Keratinocyte (primary cell): ENCODE data around the gene NUP214. TPM values are rescaled to one million over a fixed set of nuclear protein-coding genes. Genes with fewer than 3 reads are reported as not detected.

Source experiments
- DNase-seq: peaks from one replicate; pipeline ENCODE4 v3.0.0-alpha.2; 2011; ENCODE audit warnings: low read depth, missing footprints, low spot score
- FAIRE-seq: peaks from 2 replicates; lab custom pipeline; 2011; peaks lifted over from hg19 to GRCh38; lab: Jason Lieb, UNC
- H2AFZ ChIP-seq: 2 replicates; pipeline ENCODE4 v1.6.0; 2012; ENCODE audit warnings: low read length, control low read depth, inconsistent platforms; ENCODE audit not compliant: control insufficient read depth
- H3K27ac ChIP-seq: 2 replicates; pipeline ENCODE4 v1.5.1; 2011; ENCODE audit warnings: low read length; ENCODE audit not compliant: control insufficient read depth, insufficient read depth
- H3K27me3 ChIP-seq: 3 replicates; pipeline ENCODE4 v1.6.0; 2011; ENCODE audit warnings: low read length; ENCODE audit not compliant: control insufficient read depth, insufficient read depth; ENCODE audit errors: extremely low read depth
- H3K36me3 ChIP-seq, 2 experiments: 2 replicates in 1 of 2; 3 replicates in 1 of 2; pipeline ENCODE4 v1.5.1; 2011; ENCODE audit warnings: low read length in 2 of 2, mild to moderate bottlenecking in 1 of 2; ENCODE audit not compliant: control insufficient read depth in 2 of 2, insufficient read depth in 2 of 2; ENCODE audit errors: extremely low read depth in 1 of 2
- H3K4me1 ChIP-seq: 3 replicates; pipeline ENCODE4 v1.5.1; 2011; ENCODE audit warnings: low read length; ENCODE audit not compliant: control insufficient read depth, insufficient read depth; ENCODE audit errors: extremely low read depth
- H3K4me2 ChIP-seq: 3 replicates; pipeline ENCODE4 v1.6.0; 2011; ENCODE audit warnings: low read depth, low read length; ENCODE audit not compliant: control insufficient read depth, insufficient read depth; ENCODE audit errors: extremely low read depth
- H3K4me3 ChIP-seq, 3 experiments: fragments of 200-600 bp in 1 of 3; sonication (generic) in 1 of 3; 2 replicates in 2 of 3; 3 replicates in 1 of 3; pipeline ENCODE4 v1.5.1; 2011 to 2016; ENCODE audit warnings: low read length in 3 of 3, mild to moderate bottlenecking in 3 of 3, control low read depth in 2 of 3, inconsistent platforms in 1 of 3, low read depth in 1 of 3, mixed read lengths in 1 of 3, mixed run types in 1 of 3, moderate library complexity in 1 of 3; ENCODE audit not compliant: control insufficient read depth in 2 of 3, insufficient read depth in 2 of 3; ENCODE audit errors: extremely low read depth in 1 of 3
- H3K79me2 ChIP-seq: 2 replicates; pipeline ENCODE4 v1.6.0; 2012; ENCODE audit warnings: low read length; ENCODE audit not compliant: control insufficient read depth, insufficient read depth
- H3K9ac ChIP-seq: 3 replicates; pipeline ENCODE4 v1.6.0; 2011; ENCODE audit warnings: low read length; ENCODE audit not compliant: control insufficient read depth, insufficient read depth; ENCODE audit errors: extremely low read depth
- H3K9me1 ChIP-seq: 3 replicates; pipeline ENCODE4 v1.6.0; 2011; ENCODE audit warnings: low read length; ENCODE audit not compliant: control insufficient read depth, insufficient read depth; ENCODE audit errors: extremely low read depth
- H3K9me3 ChIP-seq: 2 replicates; pipeline ENCODE4 v1.5.1; 2012; ENCODE audit warnings: low read depth, low read length; ENCODE audit not compliant: control insufficient read depth
- H4K20me1 ChIP-seq: 3 replicates; pipeline ENCODE4 v1.6.0; 2011; ENCODE audit warnings: low read length; ENCODE audit not compliant: control insufficient read depth, insufficient read depth; ENCODE audit errors: extremely low read depth
- CTCF ChIP-seq, 3 experiments: IDR thresholded peaks in 1 of 3; conservative IDR thresholded peaks in 1 of 3; optimal IDR thresholded peaks in 1 of 3; 2 replicates in 2 of 3; 3 replicates in 1 of 3; pipeline versions ENCODE3 to v1.5.1; 2011; ENCODE audit warnings: low read length in 3 of 3, mild to moderate bottlenecking in 3 of 3, moderate library complexity in 2 of 3, control low read depth in 1 of 3, inconsistent platforms in 1 of 3; ENCODE audit not compliant: insufficient read depth in 2 of 3; ENCODE audit errors: extremely low read depth in 1 of 3
- EZH2 ChIP-seq: IDR thresholded peaks from one replicate; pipeline ENCODE4 v1.6.1; 2012; ENCODE audit warnings: inconsistent platforms, mild to moderate bottlenecking, low read length, moderate library complexity
- dilution Hi-C: fragments of 300-500 bp; cut with MboI; formaldehyde crosslinking; loops from one replicate; pipeline ENCODE4 v1.7.0; 2020; ENCODE audit warnings: low sequenced_read_pairs; ENCODE audit not compliant: extremely low pct_ligation_motif_present
- polyA plus RNA-seq, 5 experiments: library from polyadenylated mRNA; depleted of rRNA in 3 of 5; stranded (reverse) in 3 of 5; stranded (forward) in 1 of 5; unstranded in 1 of 5; fragments of >200 nt; gene quantifications; 1 replicate in 1 of 5; 2 replicates in 3 of 5; 3 replicates in 1 of 5; pipeline versions ENCODE4 v1.2.1 to v1.2.3, GENCODE V29; 2011 to 2012; ENCODE audit warnings: missing spikeins in 2 of 5, low read depth in 1 of 5, low replicate concordance in 1 of 5

NUP214 gene
- polyA plus RNA-seq, 1 donor (not counting 4 experiments of a cell fraction or from before 2014, with no cell fraction given) = 7.3 TPM

- no peak for DNase-seq
- Histone ChIP-seq H3K4me2 (no peak overlapping the region), H3K9ac (no peak overlapping the region), H2AFZ (no peak overlapping the region), H3K79me2 (peaks cover 3% of the 10 kb centered on the region), H3K4me3 (no peak overlapping the region), H3K27ac (no peak overlapping the region), H3K9me3 (no peaks in the 10 kb centered on the region), H4K20me1 (no peaks in the 10 kb centered on the region), H3K4me1 (peaks cover 8% of the 10 kb centered on the region), H3K36me3 (peaks cover 24 to 30% of the 10 kb centered on the region in 2 experiments), H3K9me1 (no peaks in the 10 kb centered on the region), H3K27me3 (no peaks in the 10 kb centered on the region)
- FAIRE-seq = no peak
- dilution Hi-C loops = no loop called here
- TF ChIP-seq CTCF (optimal IDR thresholded peaks at IDR 0.05 in 1 of 3, IDR thresholded peaks at IDR 0.05 in 1 of 3, conservative IDR thresholded peaks at IDR 0.05 in 1 of 3; ENCODE audit: extremely low read depth in 1 of 3, insufficient read depth in 2 of 3, low read length in 3 of 3) = no peak
- no peak for TF ChIP-seq EZH2
Measured at GRCh38 chr9:131174681-131175239, 49.4 kb downstream of the NUP214 start.

GRCh38 chr9:131177898-131178297, 52.5 kb downstream of the NUP214 start:
- no peak overlapping the region for H3K4me2 ChIP-seq
- no peaks in the 10 kb centered on the region for H3K79me2 ChIP-seq
- H3K4me3 ChIP-seq = no peak overlapping the region
- no peaks in the 10 kb centered on the region for H3K9me1 ChIP-seq
- peaks cover 26 to 38% of the 10 kb centered on the region in 2 experiments for H3K36me3 ChIP-seq
- dilution Hi-C loops = no loop called here
- H3K9me3 ChIP-seq = no peaks in the 10 kb centered on the region
- FAIRE-seq (no peak), DNase-seq (no peak)
- no peak overlapping the region for H3K9ac ChIP-seq
- H3K27me3 ChIP-seq = no peaks in the 10 kb centered on the region
- H3K27ac ChIP-seq = no peak overlapping the region
- H4K20me1 ChIP-seq = no peaks in the 10 kb centered on the region
- TF ChIP-seq EZH2 = no peak
- no peak for TF ChIP-seq CTCF (optimal IDR thresholded peaks at IDR 0.05 in 1 of 3, IDR thresholded peaks at IDR 0.05 in 1 of 3, conservative IDR thresholded peaks at IDR 0.05 in 1 of 3; ENCODE audit: extremely low read depth in 1 of 3, insufficient read depth in 2 of 3, low read length in 3 of 3)
- H3K4me1 ChIP-seq = peaks cover 9% of the 10 kb centered on the region
- no peak overlapping the region for H2AFZ ChIP-seq
